Tibial nerve (tissue), 4 donors: ENCODE data around the gene CCDC87. TPM values are rescaled to one million over a fixed set of nuclear protein-coding genes. Genes with fewer than 3 reads are reported as not detected.
"Not testable (repeated sequence)": the region's sequence is repeated elsewhere in the genome, so short reads cannot be mapped to it uniquely, and the experiment has no call there.

Experiments
- DNase-seq, 2 donors: peaks; one replicate each; pipeline ENCODE4 v3.0.0-alpha.2; 2019; ENCODE audit warnings: low spot score in 2 of 2
- H3K27ac ChIP-seq, 4 donors: fragments of 200-600 bp; sonication (generic) in 3 of 4; one replicate each; pipeline ENCODE4 v1.5.1; 2017 to 2019; ENCODE audit warnings: mild to moderate bottlenecking in 1 of 4
- H3K27me3 ChIP-seq, 2 donors: fragments of 200-600 bp; sonication (generic) in 1 of 2; one replicate each; pipeline versions ENCODE4 v1.5.1 to v1.6.0; 2017 to 2019
- H3K36me3 ChIP-seq, 3 donors: fragments of 200-600 bp; sonication (generic); one replicate each; pipeline ENCODE4 v1.5.1; 2018 to 2019
- H3K4me1 ChIP-seq, 4 donors: fragments of 200-600 bp; sonication (generic) in 3 of 4; one replicate each; pipeline ENCODE4 v1.5.1; 2017 to 2019
- H3K4me3 ChIP-seq, 4 donors: fragments of 200-600 bp; sonication (generic) in 3 of 4; one replicate each; pipeline ENCODE4 v1.5.1; 2017 to 2019; ENCODE audit warnings: mild to moderate bottlenecking in 1 of 4, moderate library complexity in 1 of 4
- H3K9me3 ChIP-seq, 4 donors: fragments of 200-600 bp; sonication (generic) in 3 of 4; one replicate each; pipeline ENCODE4 v1.5.1; 2017 to 2019
- EP300 ChIP-seq, 2 donors: sonication (generic); formaldehyde crosslinking; IDR thresholded peaks; one replicate each; pipeline ENCODE4 v1.6.1; 2017; ENCODE audit warnings: antibody characterized with exemption in 2 of 2, mild to moderate bottlenecking in 1 of 2
- POLR2A ChIP-seq, 2 donors: fragments of 450-650 bp; IDR thresholded peaks; one replicate each; pipeline ENCODE4 v1.6.1; 2017; ENCODE audit warnings: antibody characterized with exemption in 2 of 2, mild to moderate bottlenecking in 2 of 2, moderate library complexity in 2 of 2
- WGBS, 2 donors: methylation state at CpG; one replicate each; pipeline ENCODE4 v1.1.5; 2018; 5-methylcytosine and 5-hydroxymethylcytosine counted together
- total RNA-seq, 4 donors: library from RNA; depleted of rRNA; stranded (reverse); fragments of >200 nt; gene quantifications; one replicate each; pipeline ENCODE4 v1.1.0, GENCODE V29; 2016
- TF ChIP-seq, protein P1 (sequence below), 5 experiments: fragments of 200-600 bp in 3 of 5; fragments of 450-650 bp in 2 of 5; sonication (generic) in 3 of 5; IDR thresholded peaks; one replicate each; pipeline ENCODE4 v1.5.1; 2016 to 2019; ENCODE audit warnings: antibody characterized with exemption in 5 of 5, mild to moderate bottlenecking in 3 of 5, moderate library complexity in 2 of 5

Gene CCDC87
- total RNA-seq, 4 donors from 2014 or later, result 0.21 to 1.1 (median 0.30) TPM; not detected in 1

DNA sequence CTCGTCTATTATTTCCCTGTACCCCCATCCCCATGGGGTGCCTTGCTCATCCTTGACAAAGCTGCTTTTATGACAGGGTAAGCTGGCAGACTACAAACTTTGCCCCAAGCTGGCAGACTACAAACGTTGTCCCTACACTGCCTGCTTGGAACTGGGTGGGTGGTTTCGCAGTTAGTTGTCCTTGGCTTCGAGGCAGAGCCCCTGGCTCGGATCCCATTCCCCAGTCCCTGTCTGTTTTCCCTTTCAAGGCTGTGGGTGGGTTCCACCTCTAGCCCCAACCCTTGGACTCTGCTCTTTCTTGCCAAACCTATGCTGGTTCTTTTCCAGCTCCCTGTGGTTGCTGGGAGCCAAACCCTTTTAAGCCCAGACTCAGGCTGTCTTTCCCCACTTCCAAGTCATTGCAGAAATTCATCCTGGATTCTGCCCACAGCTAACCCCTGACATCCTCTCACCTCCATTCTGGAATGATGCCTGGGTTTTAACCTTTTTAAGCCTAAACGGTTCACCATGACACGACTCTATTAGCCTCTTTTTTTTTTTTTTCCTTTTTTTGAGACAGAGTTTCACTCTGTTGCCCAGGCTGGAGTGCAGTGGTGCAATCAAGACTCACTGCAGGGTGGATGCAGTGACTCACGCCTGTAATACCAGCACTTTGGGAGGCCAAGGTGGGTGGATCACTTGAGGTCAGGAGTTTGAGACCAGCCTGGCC lies 14.4 kb upstream of the CCDC87 start:
- peak overlapping the region in 3 of 4 donors; percentile 47 to 75 (median 71) for H3K27ac ChIP-seq

DNA sequence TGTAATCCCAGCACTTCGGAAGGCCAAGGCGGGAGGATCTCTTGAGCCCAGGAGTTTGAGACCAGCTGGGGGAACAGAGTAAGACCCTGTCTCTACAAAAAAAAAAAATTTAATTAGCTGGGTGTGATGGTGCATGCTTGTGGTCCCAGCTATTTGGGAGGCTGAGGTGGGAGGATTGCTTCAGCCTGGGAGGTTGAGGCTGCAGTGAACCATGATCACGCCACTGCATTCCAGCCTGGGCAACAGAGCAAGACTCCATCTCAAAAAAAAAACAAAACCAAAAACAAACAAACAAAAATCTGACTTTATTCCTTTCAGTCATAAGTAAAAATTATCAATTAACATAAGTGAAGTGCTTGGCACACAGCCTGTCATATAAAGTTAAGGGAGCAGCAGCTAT lies 13.7 kb upstream of the CCDC87 start:
- not testable (repeated sequence) for H3K9me3 ChIP-seq, DNase-seq, H3K27me3 ChIP-seq, H3K4me3 ChIP-seq
- peaks cover 0 to 43% (median 0%) of the 10 kb centered on the region in 3 donors for H3K36me3 ChIP-seq
- peak overlapping the region in 3 of 4 donors; percentile 8 to 75 (median 71) for H3K27ac ChIP-seq
- WGBS, 2 donors, result 83 to 86% methylated on average over 3 of the region's 3 CpGs
- H3K4me1 ChIP-seq, result peaks cover 0 to 34% (median 15%) of the 10 kb centered on the region in 4 donors

More for the DNA sequence above, 14.4 kb upstream of the CCDC87 start:
- Histone ChIP-seq H3K27me3 (no peaks in the 10 kb centered on the region), H3K4me1 (peaks cover 0 to 27% (median 13%) of the 10 kb centered on the region in 4 donors), H3K36me3 (peaks cover 0 to 37% (median 0%) of the 10 kb centered on the region in 3 donors), H3K4me3 (no peak overlapping the region), H3K9me3 (no peaks in the 10 kb centered on the region)
- TF ChIP-seq EP300 (IDR thresholded peaks at IDR 0.05), result peak in 1 of 2 donors; percentile 31
- TF ChIP-seq, protein P1, sequence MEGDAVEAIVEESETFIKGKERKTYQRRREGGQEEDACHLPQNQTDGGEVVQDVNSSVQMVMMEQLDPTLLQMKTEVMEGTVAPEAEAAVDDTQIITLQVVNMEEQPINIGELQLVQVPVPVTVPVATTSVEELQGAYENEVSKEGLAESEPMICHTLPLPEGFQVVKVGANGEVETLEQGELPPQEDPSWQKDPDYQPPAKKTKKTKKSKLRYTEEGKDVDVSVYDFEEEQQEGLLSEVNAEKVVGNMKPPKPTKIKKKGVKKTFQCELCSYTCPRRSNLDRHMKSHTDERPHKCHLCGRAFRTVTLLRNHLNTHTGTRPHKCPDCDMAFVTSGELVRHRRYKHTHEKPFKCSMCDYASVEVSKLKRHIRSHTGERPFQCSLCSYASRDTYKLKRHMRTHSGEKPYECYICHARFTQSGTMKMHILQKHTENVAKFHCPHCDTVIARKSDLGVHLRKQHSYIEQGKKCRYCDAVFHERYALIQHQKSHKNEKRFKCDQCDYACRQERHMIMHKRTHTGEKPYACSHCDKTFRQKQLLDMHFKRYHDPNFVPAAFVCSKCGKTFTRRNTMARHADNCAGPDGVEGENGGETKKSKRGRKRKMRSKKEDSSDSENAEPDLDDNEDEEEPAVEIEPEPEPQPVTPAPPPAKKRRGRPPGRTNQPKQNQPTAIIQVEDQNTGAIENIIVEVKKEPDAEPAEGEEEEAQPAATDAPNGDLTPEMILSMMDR (IDR thresholded peaks at IDR 0.05), result no peak
- peak; percentile 60 to 74 for DNase-seq
- 23 to 24% methylated on average over 8 of the region's 8 CpGs for WGBS, 2 donors

DNA sequence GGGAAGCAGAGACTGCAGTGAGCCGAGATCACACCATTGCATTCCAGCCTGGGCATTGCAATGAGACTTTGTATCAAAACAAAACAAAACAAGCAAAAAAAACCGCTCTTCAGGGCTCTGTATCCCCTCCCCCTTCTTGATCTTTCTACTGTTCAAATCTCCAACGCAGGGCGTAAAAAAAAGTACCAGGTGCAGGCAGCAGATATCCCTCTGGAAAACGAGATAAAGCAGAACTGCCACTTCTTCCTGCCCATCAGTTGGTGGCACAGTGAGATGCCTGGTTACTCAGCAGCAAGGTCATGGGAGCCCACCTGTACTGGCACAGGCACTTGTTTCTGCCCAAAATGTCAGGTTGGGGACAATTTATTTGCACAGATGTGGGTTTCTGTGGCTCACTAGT lies 11.3 kb upstream of the CCDC87 start:
- Histone ChIP-seq H3K36me3 (peaks cover 0 to 67% (median 0%) of the 10 kb centered on the region in 3 donors), H3K27me3 (no peaks in the 10 kb centered on the region), H3K9me3 (no peaks in the 10 kb centered on the region), H3K4me3 (no peak overlapping the region), H3K4me1 (peaks cover 0 to 52% (median 17%) of the 10 kb centered on the region in 4 donors), H3K27ac (no peak overlapping the region)
- DNase-seq, result no peak
- no peak for TF ChIP-seq EP300 (IDR thresholded peaks at IDR 0.05)
- TF ChIP-seq, protein P1 (IDR thresholded peaks at IDR 0.05), result no peak
- TF ChIP-seq POLR2A (IDR thresholded peaks at IDR 0.05), result no peak
- 88 to 89% methylated on average over 5 of the region's 5 CpGs for WGBS, 2 donors

DNA sequence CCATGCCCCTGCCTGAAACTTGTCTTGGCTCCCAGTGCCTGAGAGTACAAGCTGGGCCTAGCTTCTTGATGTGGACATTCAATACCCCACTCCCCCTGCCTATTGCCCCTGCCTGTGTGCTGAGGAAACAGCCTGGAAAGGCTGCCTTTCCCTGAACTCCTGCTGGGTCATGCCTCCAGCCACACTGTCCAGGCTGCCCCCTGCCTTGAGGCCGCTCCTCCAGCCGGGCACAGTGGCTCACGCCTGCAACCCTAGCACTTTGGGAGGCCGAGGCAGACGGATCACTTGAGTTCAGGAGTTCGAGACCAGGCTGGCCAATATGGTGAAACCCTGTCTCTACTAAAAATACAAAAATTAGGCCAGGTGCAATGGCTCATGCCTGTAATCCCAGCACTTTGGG lies 10.2 kb upstream of the CCDC87 start:
- Histone ChIP-seq H3K36me3 (peaks cover 0 to 71% (median 0%) of the 10 kb centered on the region in 3 donors), H3K9me3 (no peaks in the 10 kb centered on the region), H3K27ac (no peak overlapping the region), H3K4me1 (peaks cover 0 to 46% (median 17%) of the 10 kb centered on the region in 4 donors), H3K4me3 (no peak overlapping the region), H3K27me3 (no peaks in the 10 kb centered on the region)
- TF ChIP-seq EP300 (IDR thresholded peaks at IDR 0.05) (no peak), POLR2A (IDR thresholded peaks at IDR 0.05) (no peak)
- TF ChIP-seq, protein P1 (IDR thresholded peaks at IDR 0.05), result no peak
- no peak for DNase-seq
- 90 to 94% methylated on average over 6 of the region's 6 CpGs for WGBS, 2 donors

DNA sequence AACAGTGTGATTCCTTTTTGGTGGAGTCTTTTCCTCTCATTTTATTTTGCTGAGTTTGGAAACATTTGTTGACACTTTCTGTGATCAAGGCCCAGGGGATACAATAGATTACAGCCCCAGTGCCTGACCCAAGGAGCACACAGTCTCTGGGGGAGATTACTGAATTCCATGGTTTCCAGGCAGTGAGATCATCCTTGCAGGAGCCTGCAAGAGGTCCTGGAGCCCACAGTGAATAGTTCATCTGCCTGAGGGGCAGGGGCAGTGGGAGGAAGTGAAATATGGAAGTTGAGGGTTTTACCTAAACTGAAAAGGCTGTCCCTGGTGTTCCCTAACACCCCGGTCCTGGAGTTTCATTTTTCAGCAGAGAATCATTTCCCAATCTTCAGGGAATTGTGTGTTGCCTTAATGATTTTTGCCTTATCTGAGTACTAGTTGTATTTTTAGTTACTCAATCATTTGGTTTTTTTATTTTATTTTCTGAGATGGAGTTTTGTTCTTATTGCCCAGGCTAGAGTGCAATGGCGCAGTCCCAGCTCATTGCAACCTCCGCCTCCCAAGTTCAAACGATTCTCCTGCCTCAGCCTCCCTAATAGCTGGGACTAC lies 7.9 kb upstream of the CCDC87 start:
- Histone ChIP-seq H3K27me3 (no peaks in the 10 kb centered on the region), H3K4me1 (peaks cover 0 to 39% (median 8%) of the 10 kb centered on the region in 4 donors), H3K27ac (peak overlapping the region in 2 of 4 donors; percentile 11 to 55), H3K9me3 (no peaks in the 10 kb centered on the region), H3K36me3 (peaks cover 0 to 67% (median 0%) of the 10 kb centered on the region in 3 donors), H3K4me3 (no peak overlapping the region)
- DNase-seq, result no peak
- WGBS, 2 donors, result 76 to 90% methylated on average over 4 of the region's 4 CpGs
- TF ChIP-seq, protein P1 (IDR thresholded peaks at IDR 0.05), result no peak
- TF ChIP-seq POLR2A (IDR thresholded peaks at IDR 0.05) (no peak), EP300 (IDR thresholded peaks at IDR 0.05) (no peak)
